ENCODE results near the gene BOLA3.

DNA sequence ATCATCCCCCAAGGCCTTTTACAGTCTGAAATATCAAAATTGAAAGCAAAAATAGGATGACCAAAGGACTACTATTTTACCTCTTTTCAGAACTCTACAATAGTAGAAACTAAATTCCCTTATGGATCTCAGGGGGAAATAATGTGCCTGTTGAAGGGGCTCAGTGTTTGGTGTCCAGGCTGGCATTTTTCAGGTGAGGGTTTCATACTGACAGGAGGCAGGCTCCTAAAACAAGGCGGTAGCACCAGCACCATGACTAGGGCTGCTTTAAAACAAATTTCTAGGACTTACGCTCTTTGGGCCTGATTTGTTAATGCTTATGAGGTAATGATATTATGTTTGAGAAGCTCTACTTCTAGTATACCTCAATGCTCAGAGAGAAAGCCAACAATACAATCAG is 5.2 kb upstream of the BOLA3 start:
- no peak for TF ChIP-seq POLR2A (IDR thresholded peaks at IDR 0.05)
- no peak for TF ChIP-seq CTCF (IDR thresholded peaks at IDR 0.05)
